ENCODE results near the gene GIN1.
"Not testable (repeated sequence)": the region's sequence is repeated elsewhere in the genome, so short reads cannot be mapped to it uniquely, and the experiment has no call there.

GIN1 gene

GRCh38 chr5:103108086-103108485 lies 11.9 kb downstream of the GIN1 start:
- no peak for DNase-seq

GRCh38 chr5:103102234-103102633 lies 17.7 kb downstream of the GIN1 start:
- DNase-seq, result no peak

GRCh38 chr5:103101079-103101750 lies 18.7 kb downstream of the GIN1 start:
- no peak for DNase-seq

- no peak for DNase-seq
These were observed 20.9 kb downstream of the GIN1 start for GRCh38 chr5:103098993-103099392.

- DNase-seq, result no peak
These were observed 25.2 kb downstream of the GIN1 start for GRCh38 chr5:103094737-103095136.

GRCh38 chr5:103093727-103094126 lies 26.2 kb downstream of the GIN1 start:
- DNase-seq, result no peak

GRCh38 chr5:103092676-103093075 lies 27.3 kb downstream of the GIN1 start:
- DNase-seq, result no peak

- DNase-seq, result no peak
These were observed 29.1 kb downstream of the GIN1 start for GRCh38 chr5:103090791-103091190.

GRCh38 chr5:103089272-103089671 lies 30.7 kb downstream of the GIN1 start:
- DNase-seq, result no peak

- no peak for DNase-seq
These were observed 33.4 kb downstream of the GIN1 start for GRCh38 chr5:103086547-103086946.

GRCh38 chr5:103079796-103080195 lies 40.1 kb downstream of the GIN1 start:
- no peak for DNase-seq

- no peak for DNase-seq
These were observed 44.5 kb downstream of the GIN1 start for GRCh38 chr5:103075442-103075841.

- not testable (repeated sequence) for DNase-seq
These were observed 46.4 kb downstream of the GIN1 start for GRCh38 chr5:103073500-103073899.

GRCh38 chr5:103066326-103066725 lies 53.6 kb downstream of the GIN1 start:
- DNase-seq, result no peak

- no peak for DNase-seq
These were observed 59.4 kb downstream of the GIN1 start for GRCh38 chr5:103060424-103060954.

- no peak for DNase-seq
These were observed 60.4 kb downstream of the GIN1 start for GRCh38 chr5:103059525-103059924.

- DNase-seq, result no peak
These were observed 62.5 kb downstream of the GIN1 start for GRCh38 chr5:103057208-103058130.

GRCh38 chr5:103046706-103047105 lies 73.2 kb downstream of the GIN1 start:
- DNase-seq, result not testable (repeated sequence)

- no peak for DNase-seq
These were observed 78.8 kb downstream of the GIN1 start for GRCh38 chr5:103041071-103041676.

GRCh38 chr5:103037673-103038455 lies 82.1 kb downstream of the GIN1 start:
- no peak for DNase-seq

- no peak for DNase-seq
These were observed 83.3 kb downstream of the GIN1 start for GRCh38 chr5:103036601-103037000.

All from activated CD4-positive, alpha-beta T cell treated with anti-CD3 and anti-CD28 coated beads, Interleukin-2, amount 50 U/mL, for 16 hours (primary cell).